Liver (tissue), 9 donors: ENCODE data around the gene LGI1. TPM values are rescaled to one million over a fixed set of nuclear protein-coding genes. Genes with fewer than 3 reads are reported as not detected.

Experiments
- DNase-seq: peaks from one replicate; pipeline ENCODE4 v3.0.0-alpha.2; 2017; ENCODE audit warnings: low spot score
- H3K27ac ChIP-seq, 2 donors: one replicate each; pipeline ENCODE4 v1.7.0; 2013; ENCODE audit warnings: inconsistent platforms in 2 of 2, low read length in 2 of 2, control low read depth in 1 of 2, low read depth in 1 of 2, mild to moderate bottlenecking in 1 of 2
- H3K27me3 ChIP-seq, 4 donors: one replicate each; pipeline versions ENCODE4 v1.6.1 to v1.7.0; 2013; ENCODE audit warnings: low read length in 3 of 4, inconsistent platforms in 1 of 4, mild to moderate bottlenecking in 1 of 4, moderate library complexity in 1 of 4; ENCODE audit not compliant: control insufficient read depth in 4 of 4, insufficient read depth in 4 of 4
- H3K36me3 ChIP-seq, 4 donors: one replicate each; pipeline versions ENCODE4 v1.6.1 to v1.7.0; 2013; ENCODE audit warnings: low read length in 3 of 4, mild to moderate bottlenecking in 3 of 4, low read depth in 1 of 4, moderate library complexity in 1 of 4; ENCODE audit not compliant: control insufficient read depth in 4 of 4, insufficient read depth in 3 of 4
- H3K4me1 ChIP-seq, 4 donors: one replicate each; pipeline versions ENCODE4 v1.6.1 to v1.7.0; 2013; ENCODE audit warnings: low read length in 3 of 4, mild to moderate bottlenecking in 3 of 4, moderate library complexity in 1 of 4; ENCODE audit not compliant: control insufficient read depth in 4 of 4, insufficient read depth in 4 of 4
- H3K4me3 ChIP-seq, 3 donors: one replicate each; pipeline versions ENCODE4 v1.6.1 to v1.7.0; 2013; ENCODE audit warnings: low read length in 3 of 3, control low read depth in 1 of 3, low read depth in 1 of 3, mild to moderate bottlenecking in 1 of 3
- H3K9ac ChIP-seq, 2 donors: one replicate each; pipeline ENCODE4 v1.7.0; 2013; ENCODE audit warnings: low read length in 2 of 2, mild to moderate bottlenecking in 2 of 2, moderate library complexity in 2 of 2, control low read depth in 1 of 2, low read depth in 1 of 2
- H3K9me3 ChIP-seq, 4 donors: one replicate each; pipeline versions ENCODE4 v1.6.1 to v1.7.0; 2013; ENCODE audit warnings: low read length in 3 of 4; ENCODE audit not compliant: control insufficient read depth in 4 of 4
- ATF3 ChIP-seq: IDR thresholded peaks from 2 replicates; pipeline ENCODE4 v1.6.1; 2016; ENCODE audit warnings: antibody characterized with exemption
- CTCF ChIP-seq: fragments of 150-350 bp; IDR thresholded peaks from 2 replicates; pipeline ENCODE4 v1.5.1; 2017; ENCODE audit warnings: improper control_type of control experiment, low read depth, low read length; ENCODE audit not compliant: missing input control
- EGR1 ChIP-seq, 2 donors: IDR thresholded peaks; 2 replicates each; pipeline ENCODE4 v1.6.1; 2016 to 2018; ENCODE audit warnings: antibody characterized with exemption in 2 of 2, low read depth in 2 of 2
- FOXA1 ChIP-seq: IDR thresholded peaks from 2 replicates; pipeline ENCODE4 v1.6.1; 2016; ENCODE audit warnings: antibody characterized with exemption
- FOXA2 ChIP-seq: IDR thresholded peaks from 2 replicates; pipeline ENCODE4 v1.6.1; 2016; ENCODE audit warnings: antibody characterized with exemption
- GABPA ChIP-seq, 2 donors: IDR thresholded peaks in 1 of 2; conservative IDR thresholded peaks in 1 of 2; 2 replicates each; pipeline ENCODE4 v1.6.1; 2016; ENCODE audit warnings: antibody characterized with exemption in 2 of 2, mild to moderate bottlenecking in 1 of 2, moderate library complexity in 1 of 2
- HNF4A ChIP-seq, 2 donors: conservative IDR thresholded peaks; 2 replicates each; pipeline ENCODE4 v1.6.1; 2016; ENCODE audit warnings: antibody characterized with exemption in 2 of 2, mild to moderate bottlenecking in 2 of 2
- HNF4G ChIP-seq: IDR thresholded peaks from 2 replicates; pipeline ENCODE4 v1.6.1; 2016; ENCODE audit warnings: antibody characterized with exemption
- JUND ChIP-seq, 2 donors: IDR thresholded peaks; 2 replicates each; pipeline ENCODE4 v1.6.1; 2016; ENCODE audit warnings: antibody characterized with exemption in 2 of 2
- MAX ChIP-seq: IDR thresholded peaks from 2 replicates; pipeline ENCODE4 v1.6.1; 2016; ENCODE audit warnings: antibody characterized with exemption
- NR2F2 ChIP-seq: IDR thresholded peaks from 2 replicates; pipeline ENCODE4 v1.6.1; 2016; ENCODE audit warnings: antibody characterized with exemption
- RAD21 ChIP-seq, 2 donors: IDR thresholded peaks; 2 replicates each; pipeline ENCODE4 v1.6.1; 2016; ENCODE audit warnings: antibody characterized with exemption in 2 of 2, mild to moderate bottlenecking in 2 of 2
- REST ChIP-seq: IDR thresholded peaks from 2 replicates; pipeline ENCODE4 v1.6.1; 2016; ENCODE audit warnings: antibody characterized with exemption, mild to moderate bottlenecking
- RXRA ChIP-seq, 2 donors: IDR thresholded peaks; 2 replicates each; pipeline ENCODE4 v1.6.1; 2017 to 2018; ENCODE audit warnings: antibody characterized with exemption in 2 of 2, mild to moderate bottlenecking in 1 of 2
- SP1 ChIP-seq: IDR thresholded peaks from 2 replicates; pipeline ENCODE4 v1.6.1; 2018; ENCODE audit warnings: antibody characterized with exemption, mild to moderate bottlenecking
- TAF1 ChIP-seq: conservative IDR thresholded peaks from 2 replicates; pipeline ENCODE4 v1.6.1; 2016; ENCODE audit warnings: antibody characterized with exemption, mild to moderate bottlenecking
- YY1 ChIP-seq: IDR thresholded peaks from 2 replicates; pipeline ENCODE4 v1.6.1; 2016; ENCODE audit warnings: antibody characterized with exemption, mild to moderate bottlenecking
- ZBTB33 ChIP-seq: IDR thresholded peaks from 2 replicates; pipeline ENCODE4 v1.6.1; 2016; ENCODE audit warnings: antibody characterized with exemption
- WGBS: extraction: QIAGEN DNeasy Blood & Tissue Kit; methylation state at CpG from one replicate; pipeline ENCODE4 v1.1.7; 2013; 5-methylcytosine and 5-hydroxymethylcytosine counted together
- polyA plus RNA-seq, 2 donors: library from polyadenylated mRNA; stranded (reverse) in 1 of 2; unstranded in 1 of 2; fragments of 200-250 nt in 1 of 2; fragments of >200 nt in 1 of 2; fragmentation: Nextera tagmentation in 1 of 2; extraction: Ambion mirVana in 1 of 2; gene quantifications; one replicate each; pipeline versions ENCODE4 v1.2.1 to v1.2.3, GENCODE V29; 2013 to 2015
- total RNA-seq, 2 donors: library from RNA; depleted of rRNA; stranded (reverse); fragments of >200 nt; gene quantifications; one replicate each; pipeline ENCODE4 v1.2.3, GENCODE V29; 2014
- donor health status: healthy.
- donor health status: healthy.
- donor health status: healthy.
- donor health status: healthy.
- donor health status: healthy.

Gene LGI1
- total and polyA plus RNA-seq, 4 donors: 0.28 to 1.2 (median 1.1) TPM; not detected in 1

GRCh38 chr10:93790439-93790838, 32.7 kb downstream of the LGI1 start:
- H3K9ac ChIP-seq: no peak overlapping the region
- H3K27ac ChIP-seq: no peak overlapping the region
- H3K4me3 ChIP-seq: no peak overlapping the region
- DNase-seq: no peak
- no peaks in the 10 kb centered on the region for H3K36me3 ChIP-seq
- H3K9me3 ChIP-seq: no peaks in the 10 kb centered on the region
- 57% methylated on average over 3 of the region's 3 CpGs for WGBS
- peaks cover 0 to 3% (median 0%) of the 10 kb centered on the region in 4 donors for H3K4me1 ChIP-seq
- H3K27me3 ChIP-seq: no peaks in the 10 kb centered on the region
- TF ChIP-seq ZBTB33: no peak
- no peak for TF ChIP-seq REST
- no peak for TF ChIP-seq MAX
- no peak for TF ChIP-seq EGR1 (IDR thresholded peaks at IDR 0.05; ENCODE audit: low read depth in 2 of 2)
- no peak for TF ChIP-seq NR2F2
- TF ChIP-seq CTCF: no peak
- no peak for TF ChIP-seq FOXA2
- TF ChIP-seq RAD21 (IDR thresholded peaks at IDR 0.05): no peak
- no peak for TF ChIP-seq GABPA (IDR thresholded peaks at IDR 0.05 in 1 of 2, conservative IDR thresholded peaks at IDR 0.05 in 1 of 2)
- no peak for TF ChIP-seq YY1
- no peak for TF ChIP-seq HNF4G
- no peak for TF ChIP-seq ATF3
- no peak for TF ChIP-seq FOXA1
- TF ChIP-seq HNF4A (conservative IDR thresholded peaks at IDR 0.05): no peak
- no peak for TF ChIP-seq TAF1
- TF ChIP-seq RXRA (IDR thresholded peaks at IDR 0.05): no peak
- TF ChIP-seq JUND (IDR thresholded peaks at IDR 0.05): no peak
- no peak for TF ChIP-seq SP1
